Keratinocyte (primary cell): Measurements from ENCODE around the gene NPAS3. TPM values are rescaled to one million over a fixed set of nuclear protein-coding genes. Genes with fewer than 3 reads are reported as not detected.

Experiments used
- DNase-seq: peaks from one replicate; pipeline ENCODE4 v3.0.0-alpha.2; 2011; ENCODE audit warnings: low read depth, missing footprints, low spot score
- FAIRE-seq: peaks from 2 replicates; lab custom pipeline; 2011; peaks lifted over from hg19 to GRCh38; lab: Jason Lieb, UNC
- H2AFZ ChIP-seq: 2 replicates; pipeline ENCODE4 v1.6.0; 2012; ENCODE audit warnings: low read length, control low read depth, inconsistent platforms; ENCODE audit not compliant: control insufficient read depth
- H3K27ac ChIP-seq: 2 replicates; pipeline ENCODE4 v1.5.1; 2011; ENCODE audit warnings: low read length; ENCODE audit not compliant: control insufficient read depth, insufficient read depth
- H3K27me3 ChIP-seq: 3 replicates; pipeline ENCODE4 v1.6.0; 2011; ENCODE audit warnings: low read length; ENCODE audit not compliant: control insufficient read depth, insufficient read depth; ENCODE audit errors: extremely low read depth
- H3K36me3 ChIP-seq, 2 experiments: 2 replicates in 1 of 2; 3 replicates in 1 of 2; pipeline ENCODE4 v1.5.1; 2011; ENCODE audit warnings: low read length in 2 of 2, mild to moderate bottlenecking in 1 of 2; ENCODE audit not compliant: control insufficient read depth in 2 of 2, insufficient read depth in 2 of 2; ENCODE audit errors: extremely low read depth in 1 of 2
- H3K4me1 ChIP-seq: 3 replicates; pipeline ENCODE4 v1.5.1; 2011; ENCODE audit warnings: low read length; ENCODE audit not compliant: control insufficient read depth, insufficient read depth; ENCODE audit errors: extremely low read depth
- H3K4me2 ChIP-seq: 3 replicates; pipeline ENCODE4 v1.6.0; 2011; ENCODE audit warnings: low read depth, low read length; ENCODE audit not compliant: control insufficient read depth, insufficient read depth; ENCODE audit errors: extremely low read depth
- H3K4me3 ChIP-seq, 3 experiments: fragments of 200-600 bp in 1 of 3; sonication (generic) in 1 of 3; 2 replicates in 2 of 3; 3 replicates in 1 of 3; pipeline ENCODE4 v1.5.1; 2011 to 2016; ENCODE audit warnings: low read length in 3 of 3, mild to moderate bottlenecking in 3 of 3, control low read depth in 2 of 3, inconsistent platforms in 1 of 3, low read depth in 1 of 3, mixed read lengths in 1 of 3, mixed run types in 1 of 3, moderate library complexity in 1 of 3; ENCODE audit not compliant: control insufficient read depth in 2 of 3, insufficient read depth in 2 of 3; ENCODE audit errors: extremely low read depth in 1 of 3
- H3K79me2 ChIP-seq: 2 replicates; pipeline ENCODE4 v1.6.0; 2012; ENCODE audit warnings: low read length; ENCODE audit not compliant: control insufficient read depth, insufficient read depth
- H3K9ac ChIP-seq: 3 replicates; pipeline ENCODE4 v1.6.0; 2011; ENCODE audit warnings: low read length; ENCODE audit not compliant: control insufficient read depth, insufficient read depth; ENCODE audit errors: extremely low read depth
- H3K9me1 ChIP-seq: 3 replicates; pipeline ENCODE4 v1.6.0; 2011; ENCODE audit warnings: low read length; ENCODE audit not compliant: control insufficient read depth, insufficient read depth; ENCODE audit errors: extremely low read depth
- H3K9me3 ChIP-seq: 2 replicates; pipeline ENCODE4 v1.5.1; 2012; ENCODE audit warnings: low read depth, low read length; ENCODE audit not compliant: control insufficient read depth
- H4K20me1 ChIP-seq: 3 replicates; pipeline ENCODE4 v1.6.0; 2011; ENCODE audit warnings: low read length; ENCODE audit not compliant: control insufficient read depth, insufficient read depth; ENCODE audit errors: extremely low read depth
- EZH2 ChIP-seq: IDR thresholded peaks from one replicate; pipeline ENCODE4 v1.6.1; 2012; ENCODE audit warnings: inconsistent platforms, mild to moderate bottlenecking, low read length, moderate library complexity
- dilution Hi-C: fragments of 300-500 bp; cut with MboI; formaldehyde crosslinking; loops from one replicate; pipeline ENCODE4 v1.7.0; 2020; ENCODE audit warnings: low sequenced_read_pairs; ENCODE audit not compliant: extremely low pct_ligation_motif_present
- polyA plus RNA-seq, 5 experiments: library from polyadenylated mRNA; depleted of rRNA in 3 of 5; stranded (reverse) in 3 of 5; stranded (forward) in 1 of 5; unstranded in 1 of 5; fragments of >200 nt; gene quantifications; 1 replicate in 1 of 5; 2 replicates in 3 of 5; 3 replicates in 1 of 5; pipeline versions ENCODE4 v1.2.1 to v1.2.3, GENCODE V29; 2011 to 2012; ENCODE audit warnings: missing spikeins in 2 of 5, low read depth in 1 of 5, low replicate concordance in 1 of 5
- TF ChIP-seq, protein P1 (sequence below), 3 experiments: IDR thresholded peaks in 1 of 3; conservative IDR thresholded peaks in 1 of 3; optimal IDR thresholded peaks in 1 of 3; 2 replicates in 2 of 3; 3 replicates in 1 of 3; pipeline versions ENCODE3 to v1.5.1; 2011; ENCODE audit warnings: low read length in 3 of 3, mild to moderate bottlenecking in 3 of 3, moderate library complexity in 2 of 3, control low read depth in 1 of 3, inconsistent platforms in 1 of 3; ENCODE audit not compliant: insufficient read depth in 2 of 3; ENCODE audit errors: extremely low read depth in 1 of 3

NPAS3 gene
- polyA plus RNA-seq, 1 donor (not counting 4 experiments of a cell fraction or from before 2014, with no cell fraction given), result 0.07 TPM

DNA sequence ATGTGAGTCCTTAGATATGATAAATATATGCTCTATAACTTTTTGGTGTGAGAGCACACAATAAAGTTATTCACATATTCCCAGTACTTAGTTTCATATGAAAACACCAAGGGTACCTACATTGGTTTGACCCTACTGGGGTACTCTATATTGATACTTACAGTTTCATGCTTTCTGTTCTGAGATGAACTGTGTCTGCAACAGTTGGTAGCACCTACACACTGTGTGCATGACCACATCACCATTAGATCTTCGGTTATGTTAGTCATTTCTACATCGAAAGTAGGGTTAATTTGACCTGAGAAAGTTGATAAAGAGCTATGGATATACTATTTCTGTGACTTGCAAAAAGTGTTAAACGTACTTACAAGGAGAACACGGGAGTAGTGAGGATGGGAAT, 337.2 kb downstream of the NPAS3 start:
- H3K79me2 ChIP-seq, result no peaks in the 10 kb centered on the region
- no peak overlapping the region for H2AFZ ChIP-seq
- dilution Hi-C loops, result no loop called here
- H3K9me1 ChIP-seq, result no peaks in the 10 kb centered on the region
- no peak overlapping the region for H3K4me2 ChIP-seq
- H3K27me3 ChIP-seq, result peaks cover 6% of the 10 kb centered on the region
- DNase-seq, result no peak
- TF ChIP-seq, protein P1, sequence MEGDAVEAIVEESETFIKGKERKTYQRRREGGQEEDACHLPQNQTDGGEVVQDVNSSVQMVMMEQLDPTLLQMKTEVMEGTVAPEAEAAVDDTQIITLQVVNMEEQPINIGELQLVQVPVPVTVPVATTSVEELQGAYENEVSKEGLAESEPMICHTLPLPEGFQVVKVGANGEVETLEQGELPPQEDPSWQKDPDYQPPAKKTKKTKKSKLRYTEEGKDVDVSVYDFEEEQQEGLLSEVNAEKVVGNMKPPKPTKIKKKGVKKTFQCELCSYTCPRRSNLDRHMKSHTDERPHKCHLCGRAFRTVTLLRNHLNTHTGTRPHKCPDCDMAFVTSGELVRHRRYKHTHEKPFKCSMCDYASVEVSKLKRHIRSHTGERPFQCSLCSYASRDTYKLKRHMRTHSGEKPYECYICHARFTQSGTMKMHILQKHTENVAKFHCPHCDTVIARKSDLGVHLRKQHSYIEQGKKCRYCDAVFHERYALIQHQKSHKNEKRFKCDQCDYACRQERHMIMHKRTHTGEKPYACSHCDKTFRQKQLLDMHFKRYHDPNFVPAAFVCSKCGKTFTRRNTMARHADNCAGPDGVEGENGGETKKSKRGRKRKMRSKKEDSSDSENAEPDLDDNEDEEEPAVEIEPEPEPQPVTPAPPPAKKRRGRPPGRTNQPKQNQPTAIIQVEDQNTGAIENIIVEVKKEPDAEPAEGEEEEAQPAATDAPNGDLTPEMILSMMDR (optimal IDR thresholded peaks at IDR 0.05 in 1 of 3, IDR thresholded peaks at IDR 0.05 in 1 of 3, conservative IDR thresholded peaks at IDR 0.05 in 1 of 3; ENCODE audit: extremely low read depth in 1 of 3, insufficient read depth in 2 of 3, low read length in 3 of 3), result no peak
- no peak for TF ChIP-seq EZH2
- no peak for FAIRE-seq
- H4K20me1 ChIP-seq, result no peaks in the 10 kb centered on the region
- H3K27ac ChIP-seq, result no peak overlapping the region
- H3K36me3 ChIP-seq, result no peaks in the 10 kb centered on the region
- no peak overlapping the region for H3K9ac ChIP-seq
- no peaks in the 10 kb centered on the region for H3K9me3 ChIP-seq
- H3K4me3 ChIP-seq, result no peak overlapping the region
- no peaks in the 10 kb centered on the region for H3K4me1 ChIP-seq

DNA sequence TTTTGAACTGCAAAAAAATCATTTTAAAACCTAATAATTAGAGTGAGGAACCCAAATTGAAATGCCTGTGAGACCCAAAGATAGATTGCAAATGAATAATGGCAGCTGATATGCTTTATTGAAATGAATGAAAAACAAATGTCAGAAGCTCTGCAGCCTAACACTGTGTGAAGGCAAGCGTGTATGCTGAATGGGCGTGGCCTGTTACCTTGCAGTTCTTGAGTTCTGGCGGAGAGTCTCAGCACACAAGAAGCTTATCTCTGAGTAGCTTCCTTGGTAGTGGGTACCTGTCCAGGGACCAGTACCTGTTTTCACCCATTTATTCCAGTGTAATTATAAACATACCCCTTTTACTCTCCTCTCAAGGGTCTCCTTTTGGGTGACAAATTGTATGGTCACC, 341.2 kb downstream of the NPAS3 start:
- H3K9me1 ChIP-seq, result no peaks in the 10 kb centered on the region
- peak; percentile 59 for FAIRE-seq
- no peak for DNase-seq
- no peak for TF ChIP-seq EZH2
- TF ChIP-seq, protein P1 (optimal IDR thresholded peaks at IDR 0.05 in 1 of 3, IDR thresholded peaks at IDR 0.05 in 1 of 3, conservative IDR thresholded peaks at IDR 0.05 in 1 of 3; ENCODE audit: extremely low read depth in 1 of 3, insufficient read depth in 2 of 3, low read length in 3 of 3), result no peak
- H4K20me1 ChIP-seq, result no peaks in the 10 kb centered on the region
- H3K4me3 ChIP-seq, result no peak overlapping the region
- dilution Hi-C loops, result no loop called here
- no peak overlapping the region for H2AFZ ChIP-seq
- H3K4me1 ChIP-seq, result no peaks in the 10 kb centered on the region
- H3K79me2 ChIP-seq, result no peaks in the 10 kb centered on the region
- H3K27me3 ChIP-seq, result peaks cover 6% of the 10 kb centered on the region
- H3K27ac ChIP-seq, result no peak overlapping the region
- no peaks in the 10 kb centered on the region for H3K9me3 ChIP-seq
- no peaks in the 10 kb centered on the region for H3K36me3 ChIP-seq
- H3K4me2 ChIP-seq, result no peak overlapping the region
- H3K9ac ChIP-seq, result no peak overlapping the region
